ENCODE measurements around the gene CYP4Z1. TPM values are rescaled to one million over a fixed set of nuclear protein-coding genes. Genes with fewer than 3 reads are reported as not detected.
"Not testable (repeated sequence)": the region's sequence is repeated elsewhere in the genome, so short reads cannot be mapped to it uniquely, and the experiment has no call there.

CYP4Z1 gene
- total RNA-seq, 2 experiments from 2014 or later, result not detected

DNA sequence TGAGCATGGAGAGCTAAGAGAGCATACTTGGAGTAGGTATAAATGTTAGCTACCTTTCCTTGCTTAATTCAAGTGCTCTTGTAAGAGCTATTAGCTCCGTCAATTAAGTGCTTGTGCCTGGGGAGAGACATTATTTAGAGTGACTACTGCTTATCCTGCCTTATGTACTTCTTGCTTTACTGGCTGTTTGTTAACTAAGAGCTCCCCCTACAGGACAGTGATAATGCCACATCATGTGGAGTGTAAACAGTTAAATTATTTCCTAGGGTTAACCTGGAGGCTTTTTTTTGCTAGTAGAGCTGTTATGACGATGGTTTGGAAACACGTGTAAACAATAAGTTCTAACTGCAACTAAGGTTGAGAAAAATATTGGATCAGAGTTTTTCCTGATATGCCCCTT, 24.4 kb downstream of the CYP4Z1 start:
- H3K4me1 Mint-ChIP-seq; H3K27me3 Mint-ChIP-seq; H3K9me3 Mint-ChIP-seq (ENCODE audit: low read depth); H3K4me3 Mint-ChIP-seq; H3K27ac Mint-ChIP-seq; DNase-seq; H3K36me3 Mint-ChIP-seq (ENCODE audit: low read depth); CTCF ChIA-PET; POLR2A ChIA-PET; ATAC-seq: not testable (repeated sequence)
- intact Hi-C loops (cut with DNase I, micrococcal nuclease), result loop anchor here in 1 of 2 experiments (10.0 kb wide), 1 partner anchor 227 kb away; no protein-coding TSS in a partner anchor

DNA sequence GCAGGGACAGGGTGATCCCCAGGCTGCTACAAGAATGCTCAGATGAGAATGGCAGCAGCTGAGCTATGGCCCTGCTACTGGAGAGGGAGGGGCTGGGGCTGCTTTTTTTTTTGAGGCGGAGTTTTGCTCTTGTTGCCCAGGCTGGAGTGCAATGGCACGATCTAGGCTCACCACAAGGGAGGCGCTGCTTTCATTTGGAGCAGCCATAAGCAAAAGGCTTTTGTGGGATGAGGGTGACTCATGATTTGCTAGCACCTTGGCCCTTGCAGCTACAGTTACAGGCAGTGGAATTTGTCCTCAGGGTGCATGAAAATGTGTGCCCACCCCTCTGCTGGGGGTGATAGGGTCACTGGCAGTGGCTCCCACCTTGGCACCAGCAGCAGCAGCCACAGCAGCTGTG, 37.8 kb downstream of the CYP4Z1 start:
- DNase-seq (no peak), ATAC-seq (no peak)
- H3K27me3 Mint-ChIP-seq, result peaks cover 17% of the 10 kb centered on the region
- H3K36me3 Mint-ChIP-seq (ENCODE audit: low read depth), result peaks cover 2% of the 10 kb centered on the region
- H3K4me3 Mint-ChIP-seq, result no peak overlapping the region
- no peak overlapping the region for H3K27ac Mint-ChIP-seq
- H3K4me1 Mint-ChIP-seq, result peaks cover 3% of the 10 kb centered on the region
- POLR2A ChIA-PET, result no interaction called here
- H3K9me3 Mint-ChIP-seq (ENCODE audit: low read depth), result peaks cover 10% of the 10 kb centered on the region
- CTCF ChIA-PET, result no interaction called here
- intact Hi-C loops (cut with DNase I, micrococcal nuclease), result no loop called here

DNA sequence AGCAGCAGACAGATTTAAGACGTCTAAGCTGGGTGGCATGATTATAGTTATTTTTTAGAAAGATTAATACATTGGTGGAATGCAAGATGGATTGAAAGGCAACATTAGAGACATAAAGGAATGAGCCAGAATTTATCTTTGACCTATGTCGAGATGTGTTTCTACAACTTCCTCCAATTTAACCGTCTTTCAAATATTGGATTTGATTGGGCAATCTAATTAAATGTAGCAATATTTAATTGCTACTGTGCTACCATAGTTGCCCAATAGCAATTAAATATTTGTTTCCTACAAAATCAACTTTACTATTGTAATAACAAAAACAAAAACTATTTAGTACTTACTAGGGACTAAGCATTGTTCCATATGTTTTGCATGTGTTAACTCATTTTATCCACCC, 39.8 kb downstream of the CYP4Z1 start:
- Mint-ChIP-seq H3K27me3 (peaks cover 15% of the 10 kb centered on the region), H3K27ac (no peak overlapping the region), H3K4me1 (peaks cover 3% of the 10 kb centered on the region), H3K9me3 (ENCODE audit: low read depth) (peaks cover 10% of the 10 kb centered on the region), H3K36me3 (ENCODE audit: low read depth) (peaks cover 2% of the 10 kb centered on the region), H3K4me3 (no peak overlapping the region)
- POLR2A ChIA-PET, result no interaction called here
- CTCF ChIA-PET, result no interaction called here
- DNase-seq, result no peak
- ATAC-seq, result no peak
- intact Hi-C loops (cut with DNase I, micrococcal nuclease), result no loop called here

GRCh38 chr1:47107851-47108574, 41.0 kb downstream of the CYP4Z1 start:
- H3K27ac Mint-ChIP-seq; POLR2A ChIA-PET; H3K27me3 Mint-ChIP-seq; intact Hi-C loops (cut with DNase I, micrococcal nuclease); DNase-seq; H3K9me3 Mint-ChIP-seq (ENCODE audit: low read depth); H3K4me3 Mint-ChIP-seq; H3K4me1 Mint-ChIP-seq; CTCF ChIA-PET; H3K36me3 Mint-ChIP-seq (ENCODE audit: low read depth): not testable (repeated sequence)
- ATAC-seq, result peak; percentile 42

- intact Hi-C loops (cut with DNase I, micrococcal nuclease); H3K4me1 Mint-ChIP-seq; H3K27ac Mint-ChIP-seq; H3K27me3 Mint-ChIP-seq; H3K9me3 Mint-ChIP-seq (ENCODE audit: low read depth); CTCF ChIA-PET; H3K4me3 Mint-ChIP-seq; ATAC-seq; H3K36me3 Mint-ChIP-seq (ENCODE audit: low read depth); DNase-seq; POLR2A ChIA-PET: not testable (repeated sequence)
Measured at GRCh38 chr1:47109482-47109881, 42.5 kb downstream of the CYP4Z1 start.

DNA sequence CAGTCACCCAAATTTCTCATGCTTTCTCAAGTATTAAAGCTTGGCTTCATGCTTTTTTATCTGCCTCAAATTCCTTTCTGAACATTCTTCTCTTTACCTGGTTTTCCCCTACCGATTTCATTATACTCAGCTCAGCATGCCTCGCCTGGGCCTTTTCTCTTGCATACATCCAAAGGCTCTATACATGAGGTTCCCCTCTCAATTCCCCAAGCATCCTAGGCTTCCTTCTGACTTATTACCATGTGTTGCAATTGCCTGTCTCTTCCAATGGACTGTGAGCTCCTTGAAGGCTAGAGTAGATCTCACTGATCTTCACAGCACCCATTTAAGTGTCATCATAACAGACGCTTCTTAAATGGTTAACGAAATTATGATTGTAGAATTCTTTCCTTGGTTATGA, 46.1 kb downstream of the CYP4Z1 start:
- DNase-seq, result no peak
- POLR2A ChIA-PET, result no interaction called here
- H3K9me3 Mint-ChIP-seq (ENCODE audit: low read depth), result peaks cover 3% of the 10 kb centered on the region

GRCh38 chr1:47121039-47121438, 54.0 kb downstream of the CYP4Z1 start:
- POLR2A ChIA-PET; H3K4me1 Mint-ChIP-seq; H3K9me3 Mint-ChIP-seq (ENCODE audit: low read depth); ATAC-seq; CTCF ChIA-PET; H3K27ac Mint-ChIP-seq; DNase-seq; H3K4me3 Mint-ChIP-seq; H3K36me3 Mint-ChIP-seq (ENCODE audit: low read depth); intact Hi-C loops (cut with DNase I, micrococcal nuclease): not testable (repeated sequence)
- peaks cover 20% of the 10 kb centered on the region for H3K27me3 Mint-ChIP-seq

More for the DNA sequence above, 46.1 kb downstream of the CYP4Z1 start:
- H3K27ac Mint-ChIP-seq, result no peak overlapping the region
- intact Hi-C loops (cut with DNase I, micrococcal nuclease), result no loop called here
- H3K4me1 Mint-ChIP-seq, result no peaks in the 10 kb centered on the region
- ATAC-seq, result no peak
- H3K36me3 Mint-ChIP-seq (ENCODE audit: low read depth), result no peaks in the 10 kb centered on the region
- H3K27me3 Mint-ChIP-seq, result peaks cover 6% of the 10 kb centered on the region
- CTCF ChIA-PET, result no interaction called here
- H3K4me3 Mint-ChIP-seq, result no peak overlapping the region

- H3K4me3 Mint-ChIP-seq; H3K4me1 Mint-ChIP-seq; POLR2A ChIA-PET; H3K27ac Mint-ChIP-seq; DNase-seq; H3K9me3 Mint-ChIP-seq (ENCODE audit: low read depth); ATAC-seq; intact Hi-C loops (cut with DNase I, micrococcal nuclease); H3K36me3 Mint-ChIP-seq (ENCODE audit: low read depth): not testable (repeated sequence)
- peaks cover 10% of the 10 kb centered on the region for H3K27me3 Mint-ChIP-seq
- CTCF ChIA-PET, result interaction anchor here (0.6 kb wide), 1 partner anchor 155 kb away, joined by 3 read pairs; no protein-coding TSS in a partner anchor
Measured at GRCh38 chr1:47124834-47125233, 57.8 kb downstream of the CYP4Z1 start.

- POLR2A ChIA-PET; H3K9me3 Mint-ChIP-seq (ENCODE audit: low read depth): not testable (repeated sequence)
Measured at GRCh38 chr1:47126997-47127396, 60.0 kb downstream of the CYP4Z1 start.

GRCh38 chr1:47128221-47128620, 61.2 kb downstream of the CYP4Z1 start:
- intact Hi-C loops (cut with DNase I, micrococcal nuclease), result no loop called here
- no peak for DNase-seq
- POLR2A ChIA-PET, result no interaction called here
- ATAC-seq, result no peak
- no peak overlapping the region for H3K27ac Mint-ChIP-seq
- H3K4me3 Mint-ChIP-seq, result no peak overlapping the region
- peaks cover 23% of the 10 kb centered on the region for H3K27me3 Mint-ChIP-seq
- no peaks in the 10 kb centered on the region for H3K4me1 Mint-ChIP-seq
- no peaks in the 10 kb centered on the region for H3K9me3 Mint-ChIP-seq (ENCODE audit: low read depth)
- H3K36me3 Mint-ChIP-seq (ENCODE audit: low read depth), result no peaks in the 10 kb centered on the region
- CTCF ChIA-PET, result no interaction called here

More at GRCh38 chr1:47126997-47127396, 60.0 kb downstream of the CYP4Z1 start:
- DNase-seq; H3K4me1 Mint-ChIP-seq; intact Hi-C loops (cut with DNase I, micrococcal nuclease); H3K4me3 Mint-ChIP-seq; ATAC-seq; CTCF ChIA-PET; H3K36me3 Mint-ChIP-seq (ENCODE audit: low read depth); H3K27ac Mint-ChIP-seq: not testable (repeated sequence)
- H3K27me3 Mint-ChIP-seq, result peaks cover 19% of the 10 kb centered on the region

- CTCF ChIA-PET; H3K4me3 Mint-ChIP-seq; H3K36me3 Mint-ChIP-seq (ENCODE audit: low read depth); H3K4me1 Mint-ChIP-seq; POLR2A ChIA-PET; intact Hi-C loops (cut with DNase I, micrococcal nuclease); H3K9me3 Mint-ChIP-seq (ENCODE audit: low read depth); H3K27ac Mint-ChIP-seq; ATAC-seq; DNase-seq: not testable (repeated sequence)
- peaks cover 21% of the 10 kb centered on the region for H3K27me3 Mint-ChIP-seq
Measured at GRCh38 chr1:47128854-47129253, 61.8 kb downstream of the CYP4Z1 start.

- CTCF ChIA-PET; H3K27ac Mint-ChIP-seq; POLR2A ChIA-PET; H3K36me3 Mint-ChIP-seq (ENCODE audit: low read depth); H3K4me3 Mint-ChIP-seq; H3K4me1 Mint-ChIP-seq; ATAC-seq; DNase-seq; H3K9me3 Mint-ChIP-seq (ENCODE audit: low read depth); intact Hi-C loops (cut with DNase I, micrococcal nuclease): not testable (repeated sequence)
- H3K27me3 Mint-ChIP-seq, result peaks cover 19% of the 10 kb centered on the region
Measured at GRCh38 chr1:47129489-47130230, 62.6 kb downstream of the CYP4Z1 start.
